ENCODE data around the gene KRT33B. TPM values are rescaled to one million over a fixed set of nuclear protein-coding genes. Genes with fewer than 3 reads are reported as not detected.
"Not testable (repeated sequence)": the region's sequence is repeated elsewhere in the genome, so short reads cannot be mapped to it uniquely, and the experiment has no call there.

KRT33B gene
- total RNA-seq, 2 donors from 2014 or later = not detected

GRCh38 chr17:41351177-41351576 is 18.4 kb downstream of the KRT33B start:
- Mint-ChIP-seq H3K27me3 (no peaks in the 10 kb centered on the region), H3K4me3 (no peak overlapping the region), H3K36me3 (ENCODE audit: low read depth) (no peaks in the 10 kb centered on the region), H3K27ac (no peak overlapping the region), H3K4me1 (peaks cover 5% of the 10 kb centered on the region)
- no peak for DNase-seq
- ATAC-seq = no peak
- H3K9me3 ChIP-seq (ENCODE audit: control insufficient read depth, low read length, poor library complexity, severe bottlenecking) = peaks cover 3% of the 10 kb centered on the region

- not testable (repeated sequence) for H3K4me3 Mint-ChIP-seq; H3K4me1 Mint-ChIP-seq; H3K27ac Mint-ChIP-seq; H3K9me3 ChIP-seq (ENCODE audit: control insufficient read depth, low read length, poor library complexity, severe bottlenecking); DNase-seq; H3K27me3 Mint-ChIP-seq; H3K36me3 Mint-ChIP-seq (ENCODE audit: low read depth); ATAC-seq
These were observed 19.2 kb downstream of the KRT33B start, which contains the start of gene KRT33A for GRCh38 chr17:41350381-41350878. TSS of gene KRT33A (minus strand) at chr17:41350828. CDS start at chr17:41350767, 61 bp downstream.

- no peak overlapping the region for H3K4me3 Mint-ChIP-seq
- ATAC-seq = no peak
- H3K4me1 Mint-ChIP-seq = peaks cover 6% of the 10 kb centered on the region
- H3K9me3 ChIP-seq (ENCODE audit: control insufficient read depth, low read length, poor library complexity, severe bottlenecking) = no peaks in the 10 kb centered on the region
- H3K27me3 Mint-ChIP-seq = no peaks in the 10 kb centered on the region
- no peak for DNase-seq
- H3K27ac Mint-ChIP-seq = peak overlapping the region; percentile 39
- H3K36me3 Mint-ChIP-seq (ENCODE audit: low read depth) = no peaks in the 10 kb centered on the region
These were observed 21.5 kb downstream of the KRT33B start for GRCh38 chr17:41347869-41348760.

- H3K27ac Mint-ChIP-seq; DNase-seq; H3K4me3 Mint-ChIP-seq; ATAC-seq; H3K27me3 Mint-ChIP-seq; H3K36me3 Mint-ChIP-seq (ENCODE audit: low read depth); H3K9me3 ChIP-seq (ENCODE audit: control insufficient read depth, low read length, poor library complexity, severe bottlenecking): not testable (repeated sequence)
- H3K4me1 Mint-ChIP-seq = peaks cover 12% of the 10 kb centered on the region
These were observed 23.2 kb downstream of the KRT33B start for GRCh38 chr17:41346421-41346820.

GRCh38 chr17:41345992-41346391 is 23.6 kb downstream of the KRT33B start:
- no peaks in the 10 kb centered on the region for H3K9me3 ChIP-seq (ENCODE audit: control insufficient read depth, low read length, poor library complexity, severe bottlenecking)
- no peak for DNase-seq
- H3K4me3 Mint-ChIP-seq = no peak overlapping the region
- H3K27ac Mint-ChIP-seq = no peak overlapping the region
- no peaks in the 10 kb centered on the region for H3K27me3 Mint-ChIP-seq
- H3K4me1 Mint-ChIP-seq = peaks cover 17% of the 10 kb centered on the region
- H3K36me3 Mint-ChIP-seq (ENCODE audit: low read depth) = no peaks in the 10 kb centered on the region
- no peak for ATAC-seq

GRCh38 chr17:41343029-41343428 is 26.6 kb downstream of the KRT33B start:
- no peaks in the 10 kb centered on the region for H3K27me3 Mint-ChIP-seq
- H3K4me3 Mint-ChIP-seq = no peak overlapping the region
- no peaks in the 10 kb centered on the region for H3K9me3 ChIP-seq (ENCODE audit: control insufficient read depth, low read length, poor library complexity, severe bottlenecking)
- DNase-seq (no peak), ATAC-seq (no peak)
- H3K4me1 Mint-ChIP-seq = peaks cover 40% of the 10 kb centered on the region
- no peaks in the 10 kb centered on the region for H3K36me3 Mint-ChIP-seq (ENCODE audit: low read depth)
- H3K27ac Mint-ChIP-seq = peak overlapping the region; percentile 99

- ATAC-seq (peak; percentile 54), DNase-seq (peak in 2 of 3 donors; percentile 42 to 43)
- Mint-ChIP-seq H3K4me1 (peaks cover 43% of the 10 kb centered on the region), H3K36me3 (ENCODE audit: low read depth) (no peaks in the 10 kb centered on the region), H3K27me3 (no peaks in the 10 kb centered on the region), H3K4me3 (peak overlapping the region; percentile 80), H3K27ac (peak overlapping the region; percentile 99)
- H3K9me3 ChIP-seq (ENCODE audit: control insufficient read depth, low read length, poor library complexity, severe bottlenecking) = no peaks in the 10 kb centered on the region
These were observed 28.4 kb downstream of the KRT33B start for GRCh38 chr17:41340934-41341861.

GRCh38 chr17:41340494-41340893 is 29.1 kb downstream of the KRT33B start:
- ATAC-seq = no peak
- H3K9me3 ChIP-seq (ENCODE audit: control insufficient read depth, low read length, poor library complexity, severe bottlenecking) = no peaks in the 10 kb centered on the region
- peak overlapping the region; percentile 99 for H3K27ac Mint-ChIP-seq
- H3K36me3 Mint-ChIP-seq (ENCODE audit: low read depth) = no peaks in the 10 kb centered on the region
- peaks cover 49% of the 10 kb centered on the region for H3K4me1 Mint-ChIP-seq
- peak overlapping the region; percentile 80 for H3K4me3 Mint-ChIP-seq
- DNase-seq = no peak
- H3K27me3 Mint-ChIP-seq = no peaks in the 10 kb centered on the region

GRCh38 chr17:41339571-41340172 is 29.9 kb downstream of the KRT33B start:
- Mint-ChIP-seq H3K4me1 (peaks cover 54% of the 10 kb centered on the region), H3K4me3 (peak overlapping the region; percentile 80), H3K36me3 (ENCODE audit: low read depth) (no peaks in the 10 kb centered on the region), H3K27ac (peak overlapping the region; percentile 99), H3K27me3 (no peaks in the 10 kb centered on the region)
- DNase-seq (no peak), ATAC-seq (no peak)
- no peaks in the 10 kb centered on the region for H3K9me3 ChIP-seq (ENCODE audit: control insufficient read depth, low read length, poor library complexity, severe bottlenecking)

- ATAC-seq (peak; percentile 88), DNase-seq (peak in 2 of 3 donors; percentile 35 to 39)
- H3K27me3 Mint-ChIP-seq = no peaks in the 10 kb centered on the region
- H3K4me3 Mint-ChIP-seq = peak overlapping the region; percentile 80
- H3K27ac Mint-ChIP-seq = peak overlapping the region; percentile 99
- H3K36me3 Mint-ChIP-seq (ENCODE audit: low read depth) = no peaks in the 10 kb centered on the region
- no peaks in the 10 kb centered on the region for H3K9me3 ChIP-seq (ENCODE audit: control insufficient read depth, low read length, poor library complexity, severe bottlenecking)
- peaks cover 58% of the 10 kb centered on the region for H3K4me1 Mint-ChIP-seq
These were observed 30.6 kb downstream of the KRT33B start for GRCh38 chr17:41338961-41339485.

GRCh38 chr17:41335747-41336146 is 33.9 kb downstream of the KRT33B start:
- peak overlapping the region; percentile 65 for H3K4me3 Mint-ChIP-seq
- H3K9me3 ChIP-seq (ENCODE audit: control insufficient read depth, low read length, poor library complexity, severe bottlenecking) = no peaks in the 10 kb centered on the region
- no peaks in the 10 kb centered on the region for H3K36me3 Mint-ChIP-seq (ENCODE audit: low read depth)
- peaks cover 42% of the 10 kb centered on the region for H3K4me1 Mint-ChIP-seq
- H3K27me3 Mint-ChIP-seq = no peaks in the 10 kb centered on the region
- DNase-seq = no peak
- no peak for ATAC-seq
- H3K27ac Mint-ChIP-seq = peak overlapping the region; percentile 75

GRCh38 chr17:41334385-41335305 is 35.0 kb downstream of the KRT33B start:
- Mint-ChIP-seq H3K4me3 (peak overlapping the region; percentile 63), H3K36me3 (ENCODE audit: low read depth) (no peaks in the 10 kb centered on the region), H3K27ac (peak overlapping the region; percentile 75), H3K27me3 (no peaks in the 10 kb centered on the region), H3K4me1 (peaks cover 31% of the 10 kb centered on the region)
- H3K9me3 ChIP-seq (ENCODE audit: control insufficient read depth, low read length, poor library complexity, severe bottlenecking) = no peaks in the 10 kb centered on the region
- ATAC-seq (no peak), DNase-seq (no peak)
